Measurements from ENCODE around the gene BICC1.

The BICC1 gene

DNA sequence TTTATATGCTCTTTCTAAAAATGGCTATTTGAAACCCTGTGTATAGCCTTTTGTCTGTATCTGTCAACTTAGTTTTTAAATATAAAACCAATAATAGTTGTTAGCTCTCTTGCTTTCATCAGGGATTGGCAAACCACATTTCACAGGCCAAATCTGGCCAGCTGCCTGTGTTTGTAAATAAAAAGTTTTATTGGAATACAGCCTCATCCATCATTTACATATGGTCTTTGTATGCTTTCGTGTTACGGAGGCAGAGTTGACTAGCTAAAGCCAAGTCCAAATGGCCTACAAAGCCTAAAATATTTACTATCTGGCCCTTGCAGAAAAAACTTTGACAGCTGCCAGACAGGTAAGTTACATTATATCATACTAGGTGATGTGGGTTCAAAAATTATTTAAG is 235.0 kb downstream of the BICC1 start:
- no peak for DNase-seq (ENCODE audit: low read depth)

DNA sequence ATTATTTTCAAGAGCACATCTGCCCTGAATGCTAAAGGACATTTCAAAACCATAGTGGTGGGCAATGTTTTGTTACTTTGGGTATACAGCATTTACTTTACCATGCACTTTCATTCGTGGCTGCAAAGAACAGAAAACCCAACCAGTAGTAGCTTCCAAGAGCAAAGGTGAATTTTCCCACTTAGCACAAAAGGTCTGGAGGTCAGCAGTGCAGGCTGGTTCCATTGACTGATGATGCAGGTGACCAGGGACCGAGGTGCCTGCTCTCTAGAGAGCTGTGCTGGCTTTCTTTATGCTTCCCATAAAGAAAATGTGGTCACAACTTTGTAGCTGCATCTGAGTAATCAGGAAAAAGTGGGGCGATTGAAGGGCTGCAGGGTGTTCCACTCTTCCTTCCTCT is 240.0 kb downstream of the BICC1 start:
- no peak for DNase-seq (ENCODE audit: low read depth)

DNA sequence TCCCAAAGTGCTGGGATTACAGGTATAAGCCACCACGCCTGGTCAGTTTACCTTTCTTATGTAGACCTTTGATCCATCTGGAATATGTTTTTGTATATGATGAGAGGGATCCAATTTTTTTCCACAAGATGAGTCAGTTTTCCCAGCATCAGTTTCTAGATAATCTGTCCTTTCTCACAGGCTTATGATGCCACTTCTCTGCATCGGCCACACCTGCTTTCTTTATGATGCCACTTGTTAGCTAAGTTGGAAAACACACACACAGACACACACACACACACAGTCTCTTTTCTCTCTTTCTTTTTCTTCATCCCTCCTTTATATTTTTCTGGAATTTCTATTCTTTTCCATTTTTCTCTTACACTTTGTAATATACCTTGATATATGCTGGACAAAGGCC is 240.8 kb downstream of the BICC1 start:
- no peak for DNase-seq (ENCODE audit: low read depth)

- DNase-seq (ENCODE audit: low read depth) = no peak
These were observed 242.0 kb downstream of the BICC1 start for GRCh38 chr10:58754469-58755339.

- no peak for DNase-seq (ENCODE audit: low read depth)
These were observed 242.6 kb downstream of the BICC1 start for GRCh38 chr10:58755340-58755610.

DNA sequence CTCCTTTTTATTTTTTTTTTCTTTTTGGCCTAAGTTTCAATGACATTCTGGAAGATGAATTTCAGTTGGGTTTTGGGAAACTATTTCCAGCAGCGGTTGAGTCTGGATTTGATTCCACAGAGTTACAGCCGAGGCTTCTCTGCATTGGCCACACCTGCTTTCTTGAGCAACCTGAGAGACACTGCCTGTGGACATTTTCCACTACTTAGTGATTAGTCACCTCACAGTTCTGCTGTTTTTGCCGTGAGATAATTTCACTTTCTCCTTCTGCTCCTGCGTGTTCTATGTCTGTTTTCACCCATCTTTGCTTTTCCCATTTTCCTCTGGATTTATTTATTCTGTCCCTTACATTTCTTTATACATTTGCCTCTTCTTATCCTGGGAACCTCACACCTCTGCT is 243.0 kb downstream of the BICC1 start:
- no peak for DNase-seq (ENCODE audit: low read depth)

GRCh38 chr10:58756130-58756719 is 243.6 kb downstream of the BICC1 start:
- DNase-seq (ENCODE audit: low read depth) = no peak

DNA sequence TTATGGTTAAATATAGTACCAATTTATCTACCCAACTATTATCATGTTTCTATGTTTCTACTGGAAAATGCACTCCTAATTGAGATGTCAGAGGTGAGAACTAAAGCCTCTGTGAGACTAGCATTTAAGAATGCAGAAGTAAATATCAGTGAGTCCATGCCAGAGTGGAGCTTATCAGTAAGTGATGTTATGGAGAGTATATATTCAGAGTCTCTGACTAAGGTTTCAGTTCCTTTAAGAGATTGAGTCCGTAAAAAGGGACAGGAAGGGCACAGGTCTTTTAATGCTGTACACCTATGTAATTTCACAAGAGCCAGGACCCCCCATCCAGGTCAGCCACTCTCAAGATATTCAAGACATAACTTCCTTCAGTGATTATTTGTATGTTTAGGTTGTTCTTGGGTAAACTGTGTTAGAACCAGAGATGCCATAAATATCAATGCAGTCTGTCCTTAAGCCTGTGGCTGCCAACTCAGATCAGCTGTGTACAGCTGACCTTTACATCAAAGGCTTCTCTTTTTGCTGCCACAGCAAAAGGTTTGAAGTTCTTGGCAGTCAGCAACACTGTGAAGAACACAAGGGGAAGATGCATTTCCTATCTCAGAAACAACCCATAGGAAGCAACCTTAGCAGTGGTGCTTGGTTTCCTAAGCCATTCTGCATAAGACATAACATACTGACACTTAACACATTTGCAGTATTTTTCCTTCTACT is 244.8 kb downstream of the BICC1 start:
- no peak for DNase-seq (ENCODE audit: low read depth)

- DNase-seq (ENCODE audit: low read depth) = no peak
These were observed 245.6 kb downstream of the BICC1 start for GRCh38 chr10:58758321-58758720.

GRCh38 chr10:58764087-58764747 is 251.5 kb downstream of the BICC1 start:
- no peak for DNase-seq (ENCODE audit: low read depth)

DNA sequence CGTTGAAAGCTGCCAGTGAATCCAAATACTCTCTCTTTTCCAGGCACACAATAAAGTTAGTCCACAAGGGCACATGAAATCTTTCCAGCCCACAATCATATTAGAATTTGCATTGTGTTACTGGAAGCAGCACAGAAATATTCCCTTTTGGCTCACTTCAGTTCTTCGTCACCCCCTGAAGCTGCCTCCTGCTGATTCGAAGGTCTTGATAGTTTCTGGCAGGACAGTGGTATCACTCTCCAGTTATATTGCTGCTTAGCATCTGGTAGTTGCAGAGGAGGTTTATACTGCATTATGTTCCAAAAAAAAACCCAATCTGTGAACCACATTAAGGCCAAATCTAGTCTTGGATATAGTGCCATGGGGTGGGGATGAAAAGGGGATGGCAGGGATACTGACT is 253.2 kb downstream of the BICC1 start:
- DNase-seq (ENCODE audit: low read depth) = no peak

GRCh38 chr10:58767652-58768051 is 255.0 kb downstream of the BICC1 start:
- DNase-seq (ENCODE audit: low read depth) = no peak

- DNase-seq (ENCODE audit: low read depth) = no peak
These were observed 259.2 kb downstream of the BICC1 start for GRCh38 chr10:58771863-58772262.

DNA sequence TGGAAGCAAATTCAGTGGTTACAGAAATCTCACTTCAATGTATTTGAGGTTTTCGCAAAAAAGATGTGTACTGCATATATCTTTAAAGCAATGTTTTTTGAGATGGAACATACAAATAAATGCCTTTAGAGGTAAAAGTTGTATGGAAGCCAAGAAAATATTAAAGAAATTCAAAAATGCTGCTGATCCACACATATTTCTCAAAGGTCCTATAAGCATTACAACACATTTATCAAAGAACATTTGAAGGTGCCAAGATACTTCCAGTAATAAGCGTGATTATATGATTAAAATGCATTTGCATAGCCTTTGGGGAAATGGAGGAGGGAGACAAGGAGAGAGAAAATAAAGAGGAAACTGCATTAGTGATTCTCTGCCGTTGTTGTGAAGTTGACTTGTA is 260.1 kb downstream of the BICC1 start:
- DNase-seq (ENCODE audit: low read depth) = no peak

DNA sequence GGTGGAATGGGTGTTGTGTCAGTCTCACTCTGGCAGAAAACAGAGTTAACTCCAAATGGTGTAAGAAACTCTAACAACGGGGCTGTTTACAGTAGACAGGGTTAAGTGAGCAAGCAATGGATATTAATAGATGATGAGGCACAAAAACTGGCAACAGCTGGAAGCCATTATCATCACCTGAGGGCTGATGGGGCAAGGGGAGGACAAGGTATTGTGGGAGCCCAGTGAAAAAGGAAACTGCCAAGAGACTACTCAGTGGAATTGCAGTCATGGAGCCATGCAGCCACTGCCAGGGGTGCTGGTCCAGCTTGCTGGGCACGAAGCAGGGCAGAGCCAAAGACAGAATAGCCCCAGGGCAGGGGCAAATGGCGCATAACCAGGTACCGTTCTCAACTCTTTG is 260.7 kb downstream of the BICC1 start:
- DNase-seq (ENCODE audit: low read depth) = no peak

- DNase-seq (ENCODE audit: low read depth) = no peak
These were observed 261.3 kb downstream of the BICC1 start for GRCh38 chr10:58773944-58774343.

DNA sequence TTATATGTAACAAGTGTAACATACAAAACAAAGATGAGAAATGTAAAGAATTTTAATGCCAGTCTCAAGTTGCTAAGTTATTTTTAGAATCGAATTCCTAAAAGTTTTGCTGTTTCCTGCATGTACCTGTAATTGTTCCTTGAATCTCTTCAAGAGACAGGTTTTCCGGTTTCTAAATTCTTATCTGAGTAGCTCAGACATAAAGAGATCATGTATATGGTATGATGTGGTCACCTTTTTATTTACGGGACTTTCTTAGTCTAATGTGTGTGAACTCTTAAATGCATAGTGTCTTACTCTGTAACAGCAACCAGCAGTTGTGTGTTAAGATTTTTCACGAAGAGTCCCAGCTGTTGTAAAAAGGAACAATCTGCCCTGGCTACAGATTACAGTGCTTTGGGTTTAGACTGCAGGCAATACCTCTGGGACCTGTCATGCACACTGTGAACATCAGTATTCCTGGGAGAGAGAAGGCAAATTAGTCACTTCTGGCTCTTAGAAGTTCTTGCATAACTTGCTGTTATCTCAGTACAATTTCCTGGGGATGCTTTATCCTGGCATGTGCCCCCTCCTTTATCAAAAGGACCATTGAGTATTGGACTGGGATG is 263.4 kb downstream of the BICC1 start:
- DNase-seq (ENCODE audit: low read depth) = no peak

GRCh38 chr10:58776568-58777318 is 264.1 kb downstream of the BICC1 start:
- DNase-seq (ENCODE audit: low read depth) = no peak

DNA sequence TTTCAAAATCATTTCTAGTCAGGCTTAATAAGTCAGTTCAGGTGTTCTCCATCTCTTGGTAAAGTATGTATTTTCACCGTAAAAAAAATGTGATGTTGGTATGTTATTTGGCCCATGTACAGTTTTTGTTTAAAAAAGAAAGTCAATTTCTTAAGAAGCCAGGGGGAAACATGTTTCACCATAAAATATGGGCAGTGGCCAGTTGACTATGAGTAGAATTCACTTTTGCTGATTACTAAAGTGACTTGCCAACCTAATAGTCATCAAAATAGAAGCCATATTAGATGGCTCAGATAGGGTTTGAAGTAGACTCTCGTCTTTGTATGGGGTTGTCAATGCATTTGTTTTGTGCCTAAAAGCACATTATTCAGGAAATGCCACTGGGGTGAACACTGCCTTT is 266.3 kb downstream of the BICC1 start:
- no peak for DNase-seq (ENCODE audit: low read depth)

DNA sequence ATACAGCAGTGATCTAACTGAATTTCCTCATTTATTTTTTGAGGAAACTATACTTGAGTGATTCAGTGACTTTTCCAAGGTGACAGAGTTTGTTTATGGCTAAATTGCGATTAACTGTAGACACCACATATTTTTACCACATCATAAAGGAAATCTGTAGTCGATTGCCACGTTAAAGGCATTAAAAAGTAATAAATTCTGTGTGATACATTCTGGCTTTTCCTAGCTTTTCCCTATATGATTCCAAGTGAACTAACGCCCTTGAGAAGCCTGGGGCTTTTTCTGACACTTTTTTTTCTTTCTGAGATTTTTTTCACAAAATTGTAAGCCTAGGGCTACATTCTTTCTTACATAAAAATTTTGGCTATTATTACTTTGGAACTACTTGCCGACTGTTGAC is 266.9 kb downstream of the BICC1 start:
- DNase-seq (ENCODE audit: low read depth) = no peak

GRCh38 chr10:58780476-58780875 is 267.8 kb downstream of the BICC1 start:
- DNase-seq (ENCODE audit: low read depth) = no peak

All from stimulated activated CD8-positive, alpha-beta memory T cell treated with anti-CD3 and anti-CD28 coated beads, Interleukin-12 subunit alpha, Interleukin-12 subunit beta, amount 100 ng/mL, for 1 hour (primary cell).